ENCODE measurements around the gene ALAS2. TPM values are rescaled to one million over a fixed set of nuclear protein-coding genes. Genes with fewer than 3 reads are reported as not detected.

The ALAS2 gene
- total and polyA plus RNA-seq, 2 experiments from 2014 or later = 0.23 TPM; not detected in 1

DNA sequence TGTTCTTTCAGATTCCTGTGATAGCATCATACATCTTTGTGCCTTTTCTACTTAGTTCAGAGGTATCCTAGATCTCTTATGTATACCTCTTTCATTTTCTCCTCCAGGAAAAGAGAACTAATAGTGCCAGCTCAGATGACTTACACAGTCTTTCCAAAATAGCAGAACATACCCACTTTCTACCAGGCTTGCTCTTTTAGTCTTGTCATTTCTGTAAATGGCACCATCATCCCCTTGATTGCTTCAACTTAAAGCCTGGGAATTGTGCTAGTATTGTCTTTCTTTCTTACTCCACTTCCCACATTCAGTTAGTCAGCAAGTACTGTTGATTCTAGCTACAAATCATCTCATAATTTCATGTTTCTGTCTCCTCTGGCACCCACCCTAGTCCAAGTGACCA, 25.5 kb downstream of the ALAS2 start:
- Mint-ChIP-seq H3K27me3 (ENCODE audit: insufficient read depth, low read depth, poor library complexity) (no peaks in the 10 kb centered on the region), H3K27ac (no peak overlapping the region), H3K4me3 (no peak overlapping the region), H3K9me3 (no peaks in the 10 kb centered on the region; the same call in 2 of the 3 replicates), H3K36me3 (ENCODE audit: low read depth) (peaks cover 48% of the 10 kb centered on the region), H3K4me1 (peaks cover 12% of the 10 kb centered on the region)
- Histone ChIP-seq H3F3A (replicated peaks; ENCODE audit: low read depth) (no peaks in the 10 kb centered on the region), H3K9me2 (ENCODE audit: insufficient read depth) (no peaks in the 10 kb centered on the region), H3K27ac (ENCODE audit: low read depth) (no peak overlapping the region), H2AFZ (no peak overlapping the region), H3K36me3 (ENCODE audit: insufficient read depth) (no peaks in the 10 kb centered on the region), H4K20me1 (replicated peaks; ENCODE audit: insufficient read depth) (no peaks in the 10 kb centered on the region), H3K79me2 (replicated peaks; ENCODE audit: insufficient read depth) (peaks cover 13% of the 10 kb centered on the region), H3K27me3 (ENCODE audit: insufficient read depth) (no peaks in the 10 kb centered on the region), H3K4me2 (no peak overlapping the region), H3K4me3 (no peak overlapping the region), H3K4me1 (ENCODE audit: insufficient read depth) (no peaks in the 10 kb centered on the region)
- no peak for DNase-seq (ENCODE audit: low spot score)
- TF ChIP-seq NANOG (IDR thresholded peaks at IDR 0.05; ENCODE audit: borderline replicate concordance) (no peak), EZH2phosphoT487 (IDR thresholded peaks at IDR 0.05; ENCODE audit: unreplicated experiment) (no peak), EZH2 (IDR thresholded peaks at IDR 0.05; ENCODE audit: low read depth, unreplicated experiment) (no peak), CREB1 (CRISPR knock-in tag; IDR thresholded peaks at IDR 0.05; ENCODE audit: low read depth) (no peak), JUNB (IDR thresholded peaks at IDR 0.05; ENCODE audit: unreplicated experiment) (no peak)
- TF ChIP-seq, protein P1, sequence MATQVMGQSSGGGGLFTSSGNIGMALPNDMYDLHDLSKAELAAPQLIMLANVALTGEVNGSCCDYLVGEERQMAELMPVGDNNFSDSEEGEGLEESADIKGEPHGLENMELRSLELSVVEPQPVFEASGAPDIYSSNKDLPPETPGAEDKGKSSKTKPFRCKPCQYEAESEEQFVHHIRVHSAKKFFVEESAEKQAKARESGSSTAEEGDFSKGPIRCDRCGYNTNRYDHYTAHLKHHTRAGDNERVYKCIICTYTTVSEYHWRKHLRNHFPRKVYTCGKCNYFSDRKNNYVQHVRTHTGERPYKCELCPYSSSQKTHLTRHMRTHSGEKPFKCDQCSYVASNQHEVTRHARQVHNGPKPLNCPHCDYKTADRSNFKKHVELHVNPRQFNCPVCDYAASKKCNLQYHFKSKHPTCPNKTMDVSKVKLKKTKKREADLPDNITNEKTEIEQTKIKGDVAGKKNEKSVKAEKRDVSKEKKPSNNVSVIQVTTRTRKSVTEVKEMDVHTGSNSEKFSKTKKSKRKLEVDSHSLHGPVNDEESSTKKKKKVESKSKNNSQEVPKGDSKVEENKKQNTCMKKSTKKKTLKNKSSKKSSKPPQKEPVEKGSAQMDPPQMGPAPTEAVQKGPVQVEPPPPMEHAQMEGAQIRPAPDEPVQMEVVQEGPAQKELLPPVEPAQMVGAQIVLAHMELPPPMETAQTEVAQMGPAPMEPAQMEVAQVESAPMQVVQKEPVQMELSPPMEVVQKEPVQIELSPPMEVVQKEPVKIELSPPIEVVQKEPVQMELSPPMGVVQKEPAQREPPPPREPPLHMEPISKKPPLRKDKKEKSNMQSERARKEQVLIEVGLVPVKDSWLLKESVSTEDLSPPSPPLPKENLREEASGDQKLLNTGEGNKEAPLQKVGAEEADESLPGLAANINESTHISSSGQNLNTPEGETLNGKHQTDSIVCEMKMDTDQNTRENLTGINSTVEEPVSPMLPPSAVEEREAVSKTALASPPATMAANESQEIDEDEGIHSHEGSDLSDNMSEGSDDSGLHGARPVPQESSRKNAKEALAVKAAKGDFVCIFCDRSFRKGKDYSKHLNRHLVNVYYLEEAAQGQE (IDR thresholded peaks at IDR 0.05; ENCODE audit: unreplicated experiment) = no peak
- TF ChIP-seq, protein P2, sequence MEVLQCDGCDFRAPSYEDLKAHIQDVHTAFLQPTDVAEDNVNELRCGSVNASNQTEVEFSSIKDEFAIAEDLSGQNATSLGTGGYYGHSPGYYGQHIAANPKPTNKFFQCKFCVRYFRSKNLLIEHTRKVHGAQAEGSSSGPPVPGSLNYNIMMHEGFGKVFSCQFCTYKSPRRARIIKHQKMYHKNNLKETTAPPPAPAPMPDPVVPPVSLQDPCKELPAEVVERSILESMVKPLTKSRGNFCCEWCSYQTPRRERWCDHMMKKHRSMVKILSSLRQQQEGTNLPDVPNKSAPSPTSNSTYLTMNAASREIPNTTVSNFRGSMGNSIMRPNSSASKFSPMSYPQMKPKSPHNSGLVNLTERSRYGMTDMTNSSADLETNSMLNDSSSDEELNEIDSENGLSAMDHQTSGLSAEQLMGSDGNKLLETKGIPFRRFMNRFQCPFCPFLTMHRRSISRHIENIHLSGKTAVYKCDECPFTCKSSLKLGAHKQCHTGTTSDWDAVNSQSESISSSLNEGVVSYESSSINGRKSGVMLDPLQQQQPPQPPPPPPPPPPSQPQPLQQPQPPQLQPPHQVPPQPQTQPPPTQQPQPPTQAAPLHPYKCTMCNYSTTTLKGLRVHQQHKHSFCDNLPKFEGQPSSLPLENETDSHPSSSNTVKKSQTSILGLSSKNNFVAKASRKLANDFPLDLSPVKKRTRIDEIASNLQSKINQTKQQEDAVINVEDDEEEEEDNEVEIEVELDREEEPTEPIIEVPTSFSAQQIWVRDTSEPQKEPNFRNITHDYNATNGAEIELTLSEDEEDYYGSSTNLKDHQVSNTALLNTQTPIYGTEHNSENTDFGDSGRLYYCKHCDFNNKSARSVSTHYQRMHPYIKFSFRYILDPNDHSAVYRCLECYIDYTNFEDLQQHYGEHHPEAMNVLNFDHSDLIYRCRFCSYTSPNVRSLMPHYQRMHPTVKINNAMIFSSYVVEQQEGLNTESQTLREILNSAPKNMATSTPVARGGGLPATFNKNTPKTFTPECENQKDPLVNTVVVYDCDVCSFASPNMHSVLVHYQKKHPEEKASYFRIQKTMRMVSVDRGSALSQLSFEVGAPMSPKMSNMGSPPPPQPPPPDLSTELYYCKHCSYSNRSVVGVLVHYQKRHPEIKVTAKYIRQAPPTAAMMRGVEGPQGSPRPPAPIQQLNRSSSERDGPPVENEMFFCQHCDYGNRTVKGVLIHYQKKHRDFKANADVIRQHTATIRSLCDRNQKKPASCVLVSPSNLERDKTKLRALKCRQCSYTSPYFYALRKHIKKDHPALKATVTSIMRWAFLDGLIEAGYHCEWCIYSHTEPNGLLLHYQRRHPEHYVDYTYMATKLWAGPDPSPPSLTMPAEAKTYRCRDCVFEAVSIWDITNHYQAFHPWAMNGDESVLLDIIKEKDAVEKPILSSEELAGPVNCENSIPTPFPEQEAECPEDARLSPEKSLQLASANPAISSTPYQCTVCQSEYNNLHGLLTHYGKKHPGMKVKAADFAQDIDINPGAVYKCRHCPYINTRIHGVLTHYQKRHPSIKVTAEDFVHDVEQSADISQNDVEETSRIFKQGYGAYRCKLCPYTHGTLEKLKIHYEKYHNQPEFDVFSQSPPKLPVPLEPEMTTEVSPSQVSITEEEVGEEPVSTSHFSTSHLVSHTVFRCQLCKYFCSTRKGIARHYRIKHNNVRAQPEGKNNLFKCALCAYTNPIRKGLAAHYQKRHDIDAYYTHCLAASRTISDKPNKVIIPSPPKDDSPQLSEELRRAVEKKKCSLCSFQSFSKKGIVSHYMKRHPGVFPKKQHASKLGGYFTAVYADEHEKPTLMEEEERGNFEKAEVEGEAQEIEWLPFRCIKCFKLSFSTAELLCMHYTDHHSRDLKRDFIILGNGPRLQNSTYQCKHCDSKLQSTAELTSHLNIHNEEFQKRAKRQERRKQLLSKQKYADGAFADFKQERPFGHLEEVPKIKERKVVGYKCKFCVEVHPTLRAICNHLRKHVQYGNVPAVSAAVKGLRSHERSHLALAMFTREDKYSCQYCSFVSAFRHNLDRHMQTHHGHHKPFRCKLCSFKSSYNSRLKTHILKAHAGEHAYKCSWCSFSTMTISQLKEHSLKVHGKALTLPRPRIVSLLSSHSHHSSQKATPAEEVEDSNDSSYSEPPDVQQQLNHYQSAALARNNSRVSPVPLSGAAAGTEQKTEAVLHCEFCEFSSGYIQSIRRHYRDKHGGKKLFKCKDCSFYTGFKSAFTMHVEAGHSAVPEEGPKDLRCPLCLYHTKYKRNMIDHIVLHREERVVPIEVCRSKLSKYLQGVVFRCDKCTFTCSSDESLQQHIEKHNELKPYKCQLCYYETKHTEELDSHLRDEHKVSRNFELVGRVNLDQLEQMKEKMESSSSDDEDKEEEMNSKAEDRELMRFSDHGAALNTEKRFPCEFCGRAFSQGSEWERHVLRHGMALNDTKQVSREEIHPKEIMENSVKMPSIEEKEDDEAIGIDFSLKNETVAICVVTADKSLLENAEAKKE (CRISPR knock-in tag; IDR thresholded peaks at IDR 0.05) = no peak
- TF ChIP-seq, protein P3, sequence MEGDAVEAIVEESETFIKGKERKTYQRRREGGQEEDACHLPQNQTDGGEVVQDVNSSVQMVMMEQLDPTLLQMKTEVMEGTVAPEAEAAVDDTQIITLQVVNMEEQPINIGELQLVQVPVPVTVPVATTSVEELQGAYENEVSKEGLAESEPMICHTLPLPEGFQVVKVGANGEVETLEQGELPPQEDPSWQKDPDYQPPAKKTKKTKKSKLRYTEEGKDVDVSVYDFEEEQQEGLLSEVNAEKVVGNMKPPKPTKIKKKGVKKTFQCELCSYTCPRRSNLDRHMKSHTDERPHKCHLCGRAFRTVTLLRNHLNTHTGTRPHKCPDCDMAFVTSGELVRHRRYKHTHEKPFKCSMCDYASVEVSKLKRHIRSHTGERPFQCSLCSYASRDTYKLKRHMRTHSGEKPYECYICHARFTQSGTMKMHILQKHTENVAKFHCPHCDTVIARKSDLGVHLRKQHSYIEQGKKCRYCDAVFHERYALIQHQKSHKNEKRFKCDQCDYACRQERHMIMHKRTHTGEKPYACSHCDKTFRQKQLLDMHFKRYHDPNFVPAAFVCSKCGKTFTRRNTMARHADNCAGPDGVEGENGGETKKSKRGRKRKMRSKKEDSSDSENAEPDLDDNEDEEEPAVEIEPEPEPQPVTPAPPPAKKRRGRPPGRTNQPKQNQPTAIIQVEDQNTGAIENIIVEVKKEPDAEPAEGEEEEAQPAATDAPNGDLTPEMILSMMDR (conservative IDR thresholded peaks at IDR 0.05; ENCODE audit: low read depth in 2 of 2) = no peak
- no peak for ATAC-seq
